ENCODE measurements around the gene HIP1. TPM values are rescaled to one million over a fixed set of nuclear protein-coding genes. Genes with fewer than 3 reads are reported as not detected.
"Not testable (repeated sequence)": the region's sequence is repeated elsewhere in the genome, so short reads cannot be mapped to it uniquely, and the experiment has no call there.

HIP1 gene
- total RNA-seq, 1 donor from 2014 or later: 49.3 TPM

DNA sequence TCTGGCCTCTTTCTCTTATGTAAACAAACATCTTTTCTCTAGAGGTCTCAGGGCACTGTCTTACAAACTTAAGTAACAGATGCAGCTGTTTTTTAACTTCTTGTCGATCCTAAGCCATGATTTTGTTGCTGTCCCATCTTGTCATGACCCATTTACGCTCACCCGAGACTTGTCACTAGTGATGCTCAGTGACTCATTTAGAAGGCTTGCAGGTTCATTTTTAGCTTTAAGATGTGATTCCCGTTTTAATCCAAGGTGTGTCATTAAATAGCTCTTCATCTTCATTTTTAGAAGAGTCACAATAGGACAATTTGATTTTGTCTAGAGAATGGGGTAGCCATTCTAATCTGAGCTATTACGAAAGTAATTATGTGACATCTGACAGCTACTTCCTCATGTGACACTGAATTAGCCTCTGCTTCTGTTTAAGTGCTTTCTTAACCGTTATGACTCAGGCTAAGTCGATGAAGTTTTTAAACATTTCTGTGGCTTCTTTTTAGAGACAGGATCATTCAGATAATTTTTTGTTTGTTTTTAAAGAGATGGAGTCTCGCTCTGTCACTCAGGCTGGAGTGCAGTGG is 203.9 kb downstream of the HIP1 start:
- H3K27me3 Mint-ChIP-seq (ENCODE audit: unreplicated experiment): peaks cover 2% of the 10 kb centered on the region
- H3K27ac Mint-ChIP-seq (ENCODE audit: unreplicated experiment): no peak overlapping the region
- H3K4me3 Mint-ChIP-seq (ENCODE audit: unreplicated experiment): no peak overlapping the region
- no peaks in the 10 kb centered on the region for H3K9me3 Mint-ChIP-seq (ENCODE audit: unreplicated experiment)
- TF ChIP-seq CTCF (IDR thresholded peaks at IDR 0.05; ENCODE audit: unreplicated experiment): no peak
- H3K36me3 Mint-ChIP-seq (ENCODE audit: low read depth, unreplicated experiment): peaks cover 33% of the 10 kb centered on the region
- DNase-seq (ENCODE audit: low spot score): no peak
- H3K4me1 Mint-ChIP-seq (ENCODE audit: unreplicated experiment): no peaks in the 10 kb centered on the region

DNA sequence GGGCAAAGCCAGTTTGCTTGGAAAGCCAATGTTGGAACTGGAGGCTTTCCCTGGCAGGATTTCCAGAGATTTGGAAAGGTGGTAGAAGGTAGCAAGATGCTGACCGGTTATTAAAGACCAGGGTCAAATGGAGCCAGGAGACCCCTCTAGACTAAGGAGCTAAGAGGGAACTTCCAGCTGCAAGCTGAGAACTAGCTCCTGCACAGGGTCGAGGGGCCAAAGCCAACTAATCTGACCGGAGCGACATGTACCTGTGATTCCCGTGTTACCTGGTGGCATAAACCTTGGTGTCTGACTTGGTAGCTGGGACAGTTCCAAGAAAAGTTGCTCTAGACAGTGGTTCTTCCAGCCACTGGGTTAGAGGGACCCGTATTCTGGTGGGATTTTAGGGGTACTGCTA is 204.8 kb downstream of the HIP1 start:
- DNase-seq (ENCODE audit: low spot score): no peak

GRCh38 chr7:75532639-75533038 is 206.1 kb downstream of the HIP1 start:
- H3K4me1 Mint-ChIP-seq (ENCODE audit: unreplicated experiment): peaks cover 2% of the 10 kb centered on the region
- H3K36me3 Mint-ChIP-seq (ENCODE audit: low read depth, unreplicated experiment): peaks cover 16% of the 10 kb centered on the region
- no peak for TF ChIP-seq CTCF (IDR thresholded peaks at IDR 0.05; ENCODE audit: unreplicated experiment)
- no peak for DNase-seq (ENCODE audit: low spot score)
- no peaks in the 10 kb centered on the region for H3K9me3 Mint-ChIP-seq (ENCODE audit: unreplicated experiment)
- H3K27me3 Mint-ChIP-seq (ENCODE audit: unreplicated experiment): peaks cover 5% of the 10 kb centered on the region
- H3K4me3 Mint-ChIP-seq (ENCODE audit: unreplicated experiment): no peak overlapping the region
- H3K27ac Mint-ChIP-seq (ENCODE audit: unreplicated experiment): no peak overlapping the region

More for the DNA sequence above, 204.8 kb downstream of the HIP1 start:
- Mint-ChIP-seq H3K36me3 (ENCODE audit: low read depth, unreplicated experiment) (peaks cover 24% of the 10 kb centered on the region), H3K27ac (ENCODE audit: unreplicated experiment) (no peak overlapping the region), H3K4me1 (ENCODE audit: unreplicated experiment) (no peaks in the 10 kb centered on the region), H3K27me3 (ENCODE audit: unreplicated experiment) (peaks cover 2% of the 10 kb centered on the region), H3K9me3 (ENCODE audit: unreplicated experiment) (no peaks in the 10 kb centered on the region), H3K4me3 (ENCODE audit: unreplicated experiment) (no peak overlapping the region)
- TF ChIP-seq CTCF (IDR thresholded peaks at IDR 0.05; ENCODE audit: unreplicated experiment): no peak

DNA sequence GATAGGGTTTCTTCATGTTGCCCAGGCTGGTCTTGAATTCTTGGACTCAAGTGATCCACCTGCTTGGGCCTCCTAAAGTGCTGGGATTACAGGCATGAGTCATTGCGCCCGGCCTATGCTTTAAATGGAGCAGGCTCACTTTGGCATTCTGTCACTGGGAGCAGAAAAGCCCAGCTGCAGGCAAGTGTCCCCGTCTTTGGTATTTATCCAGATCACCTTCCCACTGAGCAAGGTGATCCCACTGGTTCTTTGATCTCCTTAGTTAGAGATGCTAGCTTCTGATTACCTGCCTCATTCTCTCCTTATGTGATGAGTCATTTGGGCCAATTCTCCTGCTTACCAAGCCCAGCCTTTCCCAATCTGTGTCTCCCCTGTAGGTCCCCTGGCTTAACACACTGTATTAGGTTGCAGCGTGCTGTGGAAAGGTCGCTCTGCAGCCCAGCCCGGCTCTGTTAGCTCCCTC is 207.4 kb downstream of the HIP1 start:
- Mint-ChIP-seq H3K4me1 (ENCODE audit: unreplicated experiment) (peaks cover 10% of the 10 kb centered on the region), H3K36me3 (ENCODE audit: low read depth, unreplicated experiment) (peaks cover 13% of the 10 kb centered on the region), H3K9me3 (ENCODE audit: unreplicated experiment) (no peaks in the 10 kb centered on the region), H3K4me3 (ENCODE audit: unreplicated experiment) (no peak overlapping the region), H3K27me3 (ENCODE audit: unreplicated experiment) (peaks cover 5% of the 10 kb centered on the region), H3K27ac (ENCODE audit: unreplicated experiment) (no peak overlapping the region)
- DNase-seq (ENCODE audit: low spot score): no peak
- TF ChIP-seq CTCF (IDR thresholded peaks at IDR 0.05; ENCODE audit: unreplicated experiment): no peak

- H3K4me3 Mint-ChIP-seq (ENCODE audit: unreplicated experiment): peak overlapping the region; percentile 98
- peaks cover 30% of the 10 kb centered on the region for H3K36me3 Mint-ChIP-seq (ENCODE audit: low read depth, unreplicated experiment)
- not testable (repeated sequence) for H3K27me3 Mint-ChIP-seq (ENCODE audit: unreplicated experiment); H3K9me3 Mint-ChIP-seq (ENCODE audit: unreplicated experiment)
- H3K27ac Mint-ChIP-seq (ENCODE audit: unreplicated experiment): peak overlapping the region; percentile 55
- H3K4me1 Mint-ChIP-seq (ENCODE audit: unreplicated experiment): peaks cover 17% of the 10 kb centered on the region
- DNase-seq (ENCODE audit: low spot score): peak; percentile 22
These were observed 211.5 kb downstream of the HIP1 start for GRCh38 chr7:75527224-75527722.

GRCh38 chr7:75521727-75522126 is 217.0 kb downstream of the HIP1 start:
- Mint-ChIP-seq H3K4me3 (ENCODE audit: unreplicated experiment) (peak overlapping the region; percentile 83), H3K36me3 (ENCODE audit: low read depth, unreplicated experiment) (peaks cover 48% of the 10 kb centered on the region)
- not testable (repeated sequence) for H3K9me3 Mint-ChIP-seq (ENCODE audit: unreplicated experiment); H3K4me1 Mint-ChIP-seq (ENCODE audit: unreplicated experiment); DNase-seq (ENCODE audit: low spot score); H3K27me3 Mint-ChIP-seq (ENCODE audit: unreplicated experiment); H3K27ac Mint-ChIP-seq (ENCODE audit: unreplicated experiment)

- H3K27ac Mint-ChIP-seq (ENCODE audit: unreplicated experiment); H3K27me3 Mint-ChIP-seq (ENCODE audit: unreplicated experiment); H3K4me1 Mint-ChIP-seq (ENCODE audit: unreplicated experiment); DNase-seq (ENCODE audit: low spot score); H3K9me3 Mint-ChIP-seq (ENCODE audit: unreplicated experiment); H3K4me3 Mint-ChIP-seq (ENCODE audit: unreplicated experiment): not testable (repeated sequence)
- H3K36me3 Mint-ChIP-seq (ENCODE audit: low read depth, unreplicated experiment): peaks cover 37% of the 10 kb centered on the region
These were observed 219.9 kb downstream of the HIP1 start for GRCh38 chr7:75518842-75519241.

DNA sequence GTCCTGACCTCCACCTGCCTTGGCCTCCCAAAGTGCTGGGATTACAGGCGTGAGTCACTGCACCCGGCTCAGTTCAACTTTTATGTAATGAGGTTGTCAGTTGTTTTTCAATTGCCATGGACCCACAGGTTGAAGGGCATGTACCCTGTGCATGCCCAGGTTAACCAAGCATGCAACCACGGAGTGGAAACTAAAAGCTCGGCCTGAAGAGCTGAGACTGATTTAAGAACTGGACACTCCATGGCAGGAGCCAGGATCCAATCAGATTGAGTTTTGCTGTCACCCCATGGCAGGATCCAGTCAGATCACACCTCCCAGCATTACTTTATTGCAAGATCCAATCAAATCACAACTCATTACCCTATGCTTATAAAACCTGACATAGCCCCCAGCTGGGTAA is 229.7 kb downstream of the HIP1 start:
- H3K4me1 Mint-ChIP-seq (ENCODE audit: unreplicated experiment); H3K9me3 Mint-ChIP-seq (ENCODE audit: unreplicated experiment); H3K4me3 Mint-ChIP-seq (ENCODE audit: unreplicated experiment); H3K27me3 Mint-ChIP-seq (ENCODE audit: unreplicated experiment); H3K36me3 Mint-ChIP-seq (ENCODE audit: low read depth, unreplicated experiment); DNase-seq (ENCODE audit: low spot score); H3K27ac Mint-ChIP-seq (ENCODE audit: unreplicated experiment): not testable (repeated sequence)
